ENCODE results near the gene RYR2.
A peak's percentile ranks its signal among the peaks of the same experiment; 100 is the strongest.
"Not testable (repeated sequence)": the region's sequence is repeated elsewhere in the genome, so short reads cannot be mapped to it uniquely, and the experiment has no call there.

The RYR2 gene

GRCh38 chr1:237309595-237310118 is 267.7 kb downstream of the RYR2 start:
- no peak for DNase-seq (ENCODE audit: low read depth, low spot score)
- H3K27ac ChIP-seq, result no peak overlapping the region

GRCh38 chr1:237316352-237316751 is 274.4 kb downstream of the RYR2 start:
- no peak overlapping the region for H3K27ac ChIP-seq
- DNase-seq (ENCODE audit: low read depth, low spot score), result no peak

GRCh38 chr1:237318748-237319147 is 276.8 kb downstream of the RYR2 start:
- H3K27ac ChIP-seq, result no peak overlapping the region
- DNase-seq (ENCODE audit: low read depth, low spot score), result no peak

- DNase-seq (ENCODE audit: low read depth, low spot score), result no peak
- no peak overlapping the region for H3K27ac ChIP-seq
Measured at GRCh38 chr1:237320890-237321289, 278.9 kb downstream of the RYR2 start.

- no peak for DNase-seq (ENCODE audit: low read depth, low spot score)
- no peak overlapping the region for H3K27ac ChIP-seq
Measured at GRCh38 chr1:237324226-237324625, 282.2 kb downstream of the RYR2 start.

- no peak overlapping the region for H3K27ac ChIP-seq
- no peak for DNase-seq (ENCODE audit: low read depth, low spot score)
Measured at GRCh38 chr1:237327061-237327460, 285.1 kb downstream of the RYR2 start.

GRCh38 chr1:237340892-237341291 is 298.9 kb downstream of the RYR2 start:
- DNase-seq (ENCODE audit: low read depth, low spot score), result no peak
- no peak overlapping the region for H3K27ac ChIP-seq

GRCh38 chr1:237341391-237341790 is 299.4 kb downstream of the RYR2 start:
- no peak overlapping the region for H3K27ac ChIP-seq
- DNase-seq (ENCODE audit: low read depth, low spot score), result no peak

GRCh38 chr1:237342730-237343129 is 300.7 kb downstream of the RYR2 start:
- H3K27ac ChIP-seq, result no peak overlapping the region
- no peak for DNase-seq (ENCODE audit: low read depth, low spot score)

- DNase-seq (ENCODE audit: low read depth, low spot score), result no peak
- no peak overlapping the region for H3K27ac ChIP-seq
Measured at GRCh38 chr1:237352747-237353146, 310.8 kb downstream of the RYR2 start.

GRCh38 chr1:237353918-237354317 is 311.9 kb downstream of the RYR2 start:
- no peak overlapping the region for H3K27ac ChIP-seq
- DNase-seq (ENCODE audit: low read depth, low spot score), result no peak

GRCh38 chr1:237355022-237355421 is 313.0 kb downstream of the RYR2 start:
- DNase-seq (ENCODE audit: low read depth, low spot score), result no peak
- no peak overlapping the region for H3K27ac ChIP-seq

- H3K27ac ChIP-seq, result no peak overlapping the region
- no peak for DNase-seq (ENCODE audit: low read depth, low spot score)
Measured at GRCh38 chr1:237358555-237358954, 316.6 kb downstream of the RYR2 start.

- no peak for DNase-seq (ENCODE audit: low read depth, low spot score)
- no peak overlapping the region for H3K27ac ChIP-seq
Measured at GRCh38 chr1:237367758-237368157, 325.8 kb downstream of the RYR2 start.

- H3K27ac ChIP-seq; DNase-seq (ENCODE audit: low read depth, low spot score): not testable (repeated sequence)
Measured at GRCh38 chr1:237371477-237371876, 329.5 kb downstream of the RYR2 start.

GRCh38 chr1:237383791-237384190 is 341.8 kb downstream of the RYR2 start:
- DNase-seq (ENCODE audit: low read depth, low spot score), result no peak
- H3K27ac ChIP-seq, result no peak overlapping the region

GRCh38 chr1:237384213-237384612 is 342.2 kb downstream of the RYR2 start:
- no peak overlapping the region for H3K27ac ChIP-seq
- no peak for DNase-seq (ENCODE audit: low read depth, low spot score)

- no peak for DNase-seq (ENCODE audit: low read depth, low spot score)
- H3K27ac ChIP-seq, result no peak overlapping the region
Measured at GRCh38 chr1:237386362-237387143, 344.6 kb downstream of the RYR2 start.

- no peak for DNase-seq (ENCODE audit: low read depth, low spot score)
- H3K27ac ChIP-seq, result no peak overlapping the region
Measured at GRCh38 chr1:237387144-237387505, 345.1 kb downstream of the RYR2 start.

- no peak for DNase-seq (ENCODE audit: low read depth, low spot score)
- H3K27ac ChIP-seq, result no peak overlapping the region
Measured at GRCh38 chr1:237390823-237391222, 348.8 kb downstream of the RYR2 start.

- H3K27ac ChIP-seq, result no peak overlapping the region
- DNase-seq (ENCODE audit: low read depth, low spot score), result no peak
Measured at GRCh38 chr1:237393632-237394031, 351.6 kb downstream of the RYR2 start.

GRCh38 chr1:237394281-237394680 is 352.3 kb downstream of the RYR2 start:
- H3K27ac ChIP-seq, result no peak overlapping the region
- DNase-seq (ENCODE audit: low read depth, low spot score), result peak; percentile 74

All from epithelial cell of prostate (primary cell).